NCI-H1694 treated with DMSO at 0.1 percent for 48 hours (cell line): ENCODE results near the gene GPSM1.
"Not testable (repeated sequence)": the region's sequence is repeated elsewhere in the genome, so short reads cannot be mapped to it uniquely, and the experiment has no call there.

Experiments used
- DNase-seq: peaks from one replicate; lab custom pipeline; 2025; lab: John Stamatoyannopoulos, UW

Gene GPSM1

DNA sequence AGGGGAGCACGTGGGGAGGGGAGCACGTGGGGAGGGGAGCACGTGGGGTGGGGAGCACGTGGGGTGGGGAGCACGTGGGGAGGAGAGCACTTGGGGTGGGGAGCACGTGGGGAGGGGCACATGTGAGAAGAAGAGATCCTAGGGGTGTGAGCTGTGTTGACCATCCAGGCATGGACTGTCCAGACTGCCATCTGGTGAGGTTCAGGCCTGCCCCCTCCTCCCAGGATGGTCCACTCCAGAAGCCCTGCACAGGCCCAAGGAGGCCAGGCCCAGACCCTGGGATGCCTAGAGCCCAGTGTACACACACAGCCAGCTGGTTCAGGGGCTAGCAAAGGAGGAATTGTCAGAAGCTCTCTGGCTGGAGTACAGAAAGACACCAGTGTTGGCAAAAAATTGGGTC is 70.3 kb downstream of the GPSM1 start:
- no peak for DNase-seq

DNA sequence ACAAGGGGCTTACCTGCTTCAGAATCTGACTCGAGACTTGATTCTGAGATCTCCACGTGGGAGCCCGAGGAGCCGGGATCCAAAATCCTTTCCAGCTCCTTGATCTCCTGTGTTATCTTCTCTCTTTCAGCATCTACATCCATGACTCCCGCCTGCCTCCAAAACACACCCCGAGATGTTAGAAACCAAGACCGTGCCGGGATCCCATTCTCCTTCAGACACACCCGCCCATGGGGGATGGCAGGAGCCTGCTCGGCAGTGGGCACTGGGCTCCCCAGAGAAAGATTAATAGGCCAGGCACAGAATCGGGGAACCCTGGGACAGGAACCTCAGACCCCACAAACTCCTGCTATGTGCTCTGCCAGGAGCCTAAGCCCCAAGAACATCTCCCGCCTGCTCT is 70.9 kb downstream of the GPSM1 start:
- no peak for DNase-seq

DNA sequence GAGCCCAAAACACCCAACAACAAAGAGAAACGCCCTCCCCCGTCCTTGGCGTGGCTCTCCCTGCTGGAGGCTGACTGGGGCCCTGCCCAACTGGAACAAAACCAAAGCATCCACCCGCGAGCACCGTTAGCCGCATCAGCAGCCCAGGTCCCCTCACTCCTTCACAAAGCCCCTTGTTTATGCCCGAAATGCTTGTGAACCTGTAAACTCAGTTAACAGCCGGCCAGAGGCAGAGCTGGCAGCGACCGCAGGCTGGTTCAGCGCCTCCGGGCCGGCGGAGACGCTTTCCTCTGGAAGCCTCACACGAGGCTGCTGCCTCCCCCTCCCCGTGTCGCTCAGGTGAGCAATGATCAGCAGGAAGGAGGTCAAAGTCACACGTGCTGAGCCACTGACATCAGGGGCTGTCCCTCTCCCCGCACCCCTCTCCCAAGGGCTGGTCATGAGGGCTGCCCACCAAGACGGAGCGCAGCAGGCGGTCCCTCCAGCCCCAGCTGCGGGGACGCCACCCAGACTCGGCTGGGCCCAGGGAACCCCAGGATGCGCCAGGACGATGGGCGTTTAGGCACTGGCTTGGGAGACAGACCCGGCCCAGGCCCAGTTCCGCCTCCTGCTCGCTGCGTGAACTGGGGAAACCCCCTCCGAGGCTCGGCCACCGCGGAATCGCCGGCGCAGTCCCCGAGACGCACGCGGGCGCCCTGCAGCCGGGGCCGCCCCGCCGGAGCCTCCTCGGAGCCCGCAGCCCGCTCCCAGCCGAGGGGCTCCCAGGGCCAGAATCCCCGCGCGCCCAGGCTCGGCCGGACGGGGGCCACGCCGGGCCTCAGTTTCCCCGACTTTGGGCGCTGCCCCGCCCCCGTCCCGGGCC is 72.1 kb downstream of the GPSM1 start:
- DNase-seq: no peak

DNA sequence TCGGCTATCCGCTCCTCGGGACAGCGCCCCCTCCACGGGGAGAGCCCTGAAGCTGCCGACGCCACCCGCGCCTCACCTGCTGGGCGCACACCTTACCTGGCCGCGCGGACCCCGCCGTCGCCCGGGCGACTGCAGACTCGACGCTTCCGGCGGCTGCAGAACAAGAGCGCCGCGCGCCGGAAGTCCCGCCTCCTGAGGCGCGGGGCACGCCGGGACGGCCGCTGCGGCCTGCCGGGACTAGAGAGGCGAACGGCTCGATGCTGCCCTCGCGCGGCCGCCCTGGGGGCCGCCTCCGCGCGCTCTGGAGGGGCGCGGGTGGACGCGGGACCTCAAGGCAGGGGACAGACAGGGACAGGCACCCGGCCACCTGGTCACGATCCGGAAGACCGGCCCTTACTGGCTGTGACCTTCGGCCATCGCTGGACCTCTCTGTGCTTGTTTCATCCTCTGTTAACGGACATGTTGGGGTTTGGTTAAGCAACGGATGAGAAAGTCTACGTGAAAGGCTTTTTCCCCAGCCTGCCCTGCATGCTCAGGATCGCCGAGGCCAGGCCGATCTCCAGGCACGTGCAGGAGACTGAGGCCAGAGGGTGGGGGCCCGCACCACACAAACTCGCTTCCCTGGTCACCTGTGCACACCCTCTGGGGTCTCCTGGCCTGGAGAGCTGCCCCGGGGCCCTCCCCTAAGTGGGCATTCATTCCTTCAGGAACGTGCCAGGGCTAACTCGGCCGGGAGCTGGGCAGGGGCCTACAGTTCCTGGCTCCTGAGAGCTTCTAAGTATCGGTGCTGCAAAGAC is 72.9 kb downstream of the GPSM1 start, which contains the start of gene SNAPC4:
Gene SNAPC4 (minus strand): TSS at position 133 of the 797 bp plus-strand sequence. CDS start 1,742 bp downstream, outside the sequence.
- DNase-seq: peak; percentile 63

DNA sequence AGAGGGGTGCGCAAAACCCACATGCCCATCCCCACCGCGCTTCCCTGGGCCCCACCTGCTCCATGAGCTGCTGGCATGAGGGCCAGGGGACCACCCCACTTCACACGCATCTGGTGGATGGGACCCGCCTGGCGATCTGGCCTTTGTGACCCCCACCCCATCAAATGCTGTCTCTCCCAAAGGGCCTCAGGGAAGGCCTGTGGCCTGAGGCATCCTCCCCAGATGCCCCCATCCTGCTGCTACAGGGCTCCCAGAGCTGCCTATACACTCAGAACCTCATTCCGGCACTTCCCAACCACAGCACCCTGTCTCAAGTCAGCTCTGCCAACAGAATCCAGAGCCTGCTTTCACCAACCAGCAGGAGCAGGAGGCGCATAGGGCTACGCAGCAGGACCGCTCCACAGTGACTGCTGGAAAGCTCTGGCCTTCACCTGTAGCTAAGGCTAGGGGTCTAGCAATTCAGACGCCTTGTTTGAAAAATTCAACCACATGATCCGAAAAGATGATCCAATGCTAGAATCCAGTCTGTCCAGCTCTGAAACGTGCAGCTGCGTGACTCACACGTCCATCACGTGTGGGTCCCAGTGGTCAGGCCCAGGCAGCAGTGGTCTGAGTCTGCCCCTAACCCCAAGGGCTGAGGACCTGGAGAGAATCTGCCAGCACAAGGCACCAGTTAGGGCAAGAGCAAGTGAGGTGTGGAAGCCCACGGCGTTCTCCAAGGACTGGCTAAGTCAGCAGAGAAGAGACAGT is 74.0 kb downstream of the GPSM1 start:
- DNase-seq: no peak

DNA sequence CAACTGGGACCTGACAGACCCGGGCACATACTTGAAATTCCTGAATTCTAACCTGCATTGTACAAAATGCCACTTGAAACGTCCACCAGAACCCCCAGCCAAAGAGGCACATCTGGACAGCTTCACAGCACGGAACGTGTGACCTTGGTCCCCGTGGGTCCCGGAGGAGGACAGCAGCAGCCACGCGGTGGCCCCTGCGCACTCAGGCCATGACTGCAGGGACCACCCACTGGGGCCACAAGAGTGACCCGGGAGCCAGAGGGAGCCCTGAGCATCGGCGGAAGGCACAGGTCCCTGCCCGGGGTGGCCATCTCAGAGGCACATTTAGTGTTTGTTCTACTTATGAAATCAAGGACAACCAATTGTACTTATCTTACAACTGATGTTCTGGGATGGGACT is 74.7 kb downstream of the GPSM1 start:
- DNase-seq: no peak

DNA sequence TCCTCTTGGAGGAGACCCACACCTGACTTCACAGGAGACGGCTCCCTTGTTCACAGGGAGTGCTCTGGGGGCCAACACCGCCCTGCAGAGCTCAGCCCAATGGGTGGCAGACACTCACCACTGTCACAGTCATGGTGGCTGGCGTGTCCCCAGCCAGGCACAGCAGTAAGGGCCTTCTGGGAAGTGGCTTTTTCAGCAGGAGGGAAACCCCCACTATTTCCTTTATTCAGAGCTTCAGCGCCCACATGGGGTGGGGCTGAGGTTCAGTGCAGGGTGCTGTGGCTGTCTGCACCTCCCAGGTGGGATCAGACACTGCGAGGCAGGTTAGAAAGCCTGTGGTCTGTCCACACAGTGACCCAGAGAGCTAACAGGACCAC is 76.2 kb downstream of the GPSM1 start:
- DNase-seq: no peak

DNA sequence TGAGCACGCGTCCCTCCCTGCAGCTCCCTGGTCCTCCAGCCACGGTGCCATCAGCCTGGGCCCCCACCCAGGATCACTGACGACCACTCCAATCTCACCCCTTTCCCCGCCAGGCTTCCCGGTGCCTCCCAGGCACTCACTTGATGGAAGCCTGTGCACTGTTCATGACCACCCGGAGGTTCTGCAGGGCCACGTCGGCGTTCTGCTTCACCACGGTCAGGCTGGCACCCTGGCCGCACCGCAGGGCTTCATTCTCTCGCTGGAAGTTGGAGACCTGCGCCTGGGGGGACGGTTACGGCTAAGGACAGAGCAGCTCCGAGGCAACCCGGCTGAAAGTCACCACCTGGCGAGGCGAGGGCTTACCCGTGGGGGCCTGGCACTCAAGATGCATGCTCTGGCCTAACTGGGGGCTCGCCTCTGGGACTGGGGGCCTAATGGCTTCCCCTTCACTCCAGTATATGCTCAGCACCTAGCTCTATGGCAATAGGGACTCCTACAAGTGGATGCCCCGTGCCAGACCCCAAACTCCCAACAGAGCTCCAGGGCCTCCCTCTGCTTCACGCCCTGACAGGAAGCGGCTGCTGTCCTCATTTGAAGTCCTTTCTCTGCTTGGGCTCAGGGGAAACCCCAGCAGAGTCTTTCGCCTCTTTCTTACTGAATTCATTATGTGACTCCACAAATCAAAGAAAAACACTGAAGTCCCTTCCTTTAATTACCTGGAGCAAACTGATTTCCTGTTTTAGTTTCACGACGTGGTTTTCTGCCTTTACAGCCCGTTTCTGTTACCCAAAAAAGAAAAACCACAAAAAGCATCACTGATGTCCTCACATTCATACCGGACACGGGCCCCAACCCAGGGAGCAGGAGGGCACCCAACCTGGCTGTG is 76.8 kb downstream of the GPSM1 start:
- DNase-seq: no peak

DNA sequence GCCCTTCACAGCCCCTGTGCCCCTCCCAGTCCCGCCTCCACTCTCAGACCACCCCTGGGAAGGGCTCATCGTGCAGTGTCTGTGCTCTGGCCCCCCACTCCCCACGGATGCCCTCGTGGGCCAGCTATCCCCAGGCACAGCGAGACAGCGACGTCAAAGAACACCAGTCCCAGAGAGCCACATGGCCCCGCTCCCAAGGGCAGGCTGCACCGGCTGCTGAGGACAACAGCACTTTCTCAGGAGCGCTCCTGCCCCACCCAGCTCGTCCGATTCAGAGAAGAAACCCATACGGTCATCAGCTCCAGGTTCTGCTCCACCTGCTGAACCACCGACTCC is 77.4 kb downstream of the GPSM1 start:
- DNase-seq: no peak

DNA sequence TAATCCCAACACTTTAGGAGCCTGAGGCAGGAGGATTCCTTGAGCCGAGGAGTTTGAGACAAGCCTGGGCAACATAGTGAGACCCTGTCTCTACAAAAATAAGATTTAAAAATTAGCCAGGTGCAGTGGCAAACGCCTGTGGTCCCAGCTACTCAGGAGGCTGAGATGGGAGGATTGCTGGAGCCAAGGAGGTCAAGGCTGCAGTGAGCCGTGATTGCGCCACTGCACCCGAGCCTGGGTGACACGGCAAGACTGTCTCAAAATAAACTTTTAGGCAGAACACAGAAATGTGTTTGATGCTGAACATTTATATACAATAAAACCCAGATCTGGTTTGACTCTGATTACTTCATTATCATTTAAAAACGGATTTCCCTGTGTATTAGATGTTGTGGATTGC is 78.1 kb downstream of the GPSM1 start:
- DNase-seq: no peak

DNA sequence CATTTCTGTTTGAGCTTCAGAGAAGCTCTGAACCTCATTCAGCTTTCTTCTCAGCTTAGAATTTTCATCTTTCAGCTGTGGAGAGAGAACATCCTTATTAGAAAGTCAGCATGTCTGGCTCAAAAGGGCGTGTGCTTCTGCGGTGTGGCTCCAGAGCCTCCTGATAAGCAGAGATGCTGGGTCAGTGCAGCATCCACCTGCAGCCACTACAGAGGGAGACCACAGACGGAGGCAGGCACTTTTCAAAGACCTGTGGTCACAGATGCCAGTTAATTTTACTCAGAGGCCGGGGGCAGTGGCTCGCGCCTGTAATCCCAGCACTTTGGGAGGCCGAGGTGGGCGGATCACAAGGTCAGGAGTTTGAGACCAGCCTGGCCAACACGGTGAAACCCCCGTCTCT is 78.6 kb downstream of the GPSM1 start:
- DNase-seq: not testable (repeated sequence)

DNA sequence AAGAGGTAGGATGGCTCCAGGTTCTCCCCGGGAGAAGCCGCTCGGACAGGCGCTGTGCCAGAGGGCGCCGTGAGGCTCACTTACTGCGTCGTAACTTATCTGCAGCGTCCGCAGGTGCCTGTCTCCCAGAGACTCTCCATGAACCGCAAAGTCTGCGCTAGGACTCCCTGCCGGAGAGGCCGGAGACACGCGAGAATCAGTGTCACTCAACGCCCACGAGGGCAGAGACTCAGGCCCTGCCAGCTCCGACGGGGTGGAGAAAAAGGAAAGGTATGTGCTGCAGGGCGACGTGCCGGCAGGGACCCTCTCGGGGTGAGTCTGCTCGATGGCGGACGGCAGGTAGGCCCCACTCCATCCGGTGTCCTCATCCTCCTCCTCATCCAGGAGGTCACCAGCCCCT is 79.7 kb downstream of the GPSM1 start:
- DNase-seq: not testable (repeated sequence)

DNA sequence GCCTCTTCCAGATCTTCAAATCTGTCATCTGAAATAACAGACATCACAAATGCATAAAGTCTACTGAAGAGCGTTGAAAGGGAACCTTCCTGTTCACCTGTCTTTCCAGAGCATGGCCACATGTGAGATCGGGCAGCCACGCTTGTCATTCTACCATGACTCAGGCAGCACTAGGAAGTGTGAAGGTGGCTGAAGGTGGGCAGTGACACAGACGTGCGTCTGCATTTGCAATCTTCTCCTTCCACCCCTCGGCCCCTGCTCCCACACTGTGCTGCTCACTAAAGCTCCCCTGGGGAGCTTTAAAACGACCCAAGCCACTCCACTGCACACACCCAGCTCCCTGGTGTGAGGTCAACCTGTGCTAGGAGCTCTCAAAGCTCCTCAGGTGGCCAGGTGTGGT is 80.6 kb downstream of the GPSM1 start:
- no peak for DNase-seq
